GM12878 (cell line): ENCODE results near the gene ZG16B. TPM values are rescaled to one million over a fixed set of nuclear protein-coding genes. Genes with fewer than 3 reads are reported as not detected.

ENCODE experiments used
- ATAC-seq: fragments of 200-7000 bp; cut with Tn5 transposase; 3 replicates; pipeline ENCODE4 v1.9.1; 2020; ENCODE audit warnings: mild to moderate bottlenecking, moderate library complexity
- BruUV-seq: library from RNA; stranded (reverse); fragments of 400-500 nt; replicated peaks from 2 replicates; lab custom pipeline; 2021; lab: Mats Ljungman, UMichigan
- CTCF ChIA-PET: fragments of 300-600 bp; sonication (Branson Sonifier 250); formaldehyde crosslinking; extraction: SDS; loops from one replicate; lab custom pipeline; 2021; ENCODE audit warnings: inconsistent platforms; lab: Yijun Ruan, JAX
- POLR2A ChIA-PET: fragments of 350-600 bp; formaldehyde crosslinking; extraction: SDS; loops from one replicate; lab custom pipeline; 2021; ENCODE audit warnings: inconsistent platforms; lab: Charles Lee
- RAD21 ChIA-PET: fragments of 300-600 bp; sonication (Branson Sonifier 250); formaldehyde crosslinking; loops from one replicate; lab custom pipeline; 2023; ENCODE audit warnings: antibody characterized with exemption; ENCODE audit not compliant: unreplicated experiment; lab: Charles Lee
- SMC1A ChIA-PET: fragments of 300-600 bp; sonication (Branson Sonifier 250); formaldehyde crosslinking; loops from one replicate; lab custom pipeline; 2023; ENCODE audit not compliant: unreplicated experiment, uncharacterized antibody; lab: Charles Lee
- DNase-seq: peaks from one replicate; pipeline ENCODE4 v3.0.0-alpha.2; 2011; ENCODE audit warnings: low read depth, low spot score
- FAIRE-seq: peaks from 3 replicates; lab custom pipeline; 2011; peaks lifted over from hg19 to GRCh38; lab: Jason Lieb, UNC
- H2AFZ ChIP-seq: 2 replicates; pipeline ENCODE4 v1.6.0; 2011; ENCODE audit warnings: low read depth, low read length, control low read depth; ENCODE audit not compliant: control insufficient read depth
- H3K27ac ChIP-seq: 2 replicates; pipeline ENCODE4 v1.5.1; 2011; ENCODE audit warnings: control low read depth; ENCODE audit not compliant: control insufficient read depth, insufficient read depth
- H3K27me3 ChIP-seq, 2 experiments: replicated peaks in 1 of 2; 2 replicates each; pipeline versions ENCODE4 v1.6.0 to v1.6.1; 2011; ENCODE audit warnings: low read length in 1 of 2; ENCODE audit not compliant: control insufficient read depth in 2 of 2, insufficient read depth in 2 of 2
- H3K36me3 ChIP-seq, 2 experiments: 2 replicates each; pipeline ENCODE4 v1.5.1; 2011; ENCODE audit warnings: low read length in 1 of 2; ENCODE audit not compliant: control insufficient read depth in 2 of 2, insufficient read depth in 2 of 2
- H3K4me1 ChIP-seq: 2 replicates; pipeline ENCODE4 v1.6.1; 2011; ENCODE audit warnings: mild to moderate bottlenecking, low read length, moderate library complexity, mixed read lengths; ENCODE audit not compliant: control insufficient read depth, insufficient read depth
- H3K4me2 ChIP-seq: 2 replicates; pipeline ENCODE4 v1.6.0; 2011; ENCODE audit warnings: control low read depth; ENCODE audit not compliant: control insufficient read depth, insufficient read depth
- H3K4me3 ChIP-seq: fragments of 200-600 bp; sonication (generic); 2 replicates; pipeline ENCODE4 v1.5.1; 2016
- H3K79me2 ChIP-seq: 2 replicates; pipeline ENCODE4 v1.6.0; 2011; ENCODE audit warnings: low read length; ENCODE audit not compliant: control insufficient read depth, insufficient read depth
- H3K9ac ChIP-seq: 2 replicates; pipeline ENCODE4 v1.8.0; 2011; ENCODE audit warnings: low read length, control low read depth, mixed read lengths; ENCODE audit not compliant: control insufficient read depth, insufficient read depth
- H3K9me3 ChIP-seq: replicated peaks from 3 replicates; pipeline ENCODE4 v1.5.1; 2011; ENCODE audit warnings: mild to moderate bottlenecking, low read length; ENCODE audit not compliant: control insufficient read depth, insufficient read depth
- H4K20me1 ChIP-seq: 2 replicates; pipeline ENCODE4 v1.6.0; 2011; ENCODE audit not compliant: control insufficient read depth, insufficient read depth
- CHD1 ChIP-seq: IDR thresholded peaks from 2 replicates; pipeline ENCODE4 v1.6.1; 2012; ENCODE audit warnings: low read depth, low read length, improper control_type of control experiment
- CTCF ChIP-seq, 3 experiments: IDR thresholded peaks in 2 of 3; conservative IDR thresholded peaks in 1 of 3; 2 replicates each; pipeline ENCODE4 v1.5.1; 2011; ENCODE audit warnings: low read depth in 3 of 3, low read length in 3 of 3, mild to moderate bottlenecking in 3 of 3, control low read depth in 2 of 3, moderate library complexity in 2 of 3, inconsistent platforms in 1 of 3, mixed read lengths in 1 of 3; ENCODE audit not compliant: control insufficient read depth in 2 of 3, insufficient read depth in 1 of 3; ENCODE audit errors: extremely low read depth in 1 of 3
- E4F1 ChIP-seq: fragments of 450-650 bp; IDR thresholded peaks from 2 replicates; pipeline ENCODE4 v1.6.1; 2018; ENCODE audit warnings: borderline replicate concordance, mild to moderate bottlenecking; ENCODE audit not compliant: partially characterized antibody
- ZBTB33 ChIP-seq: fragments of 450-650 bp; IDR thresholded peaks from 2 replicates; pipeline ENCODE4 v1.6.1; 2017; ENCODE audit warnings: mild to moderate bottlenecking
- WGBS: methylation state at CpG from one replicate; pipeline ENCODE4 v1.1.6; 2016; ENCODE audit warnings: low lambda C conversion rate; ENCODE audit not compliant: insufficient replicate concordance, insufficient coverage; ENCODE audit errors: missing lambda C conversion rate; 5-methylcytosine and 5-hydroxymethylcytosine counted together
- in situ Hi-C: fragments of 300-500 bp; cut with MboI; formaldehyde crosslinking; loops from 9 replicates; pipeline ENCODE4 v1.14.3; 2018; ENCODE audit warnings: mixed read lengths
- intact Hi-C: fragments of 100-400 bp; cut with micrococcal nuclease; formaldehyde crosslinking; loops from one replicate; pipeline ENCODE4 v1.14.2; 2022; ENCODE audit not compliant: unreplicated experiment
- polyA plus RNA-seq, 11 experiments: library from polyadenylated mRNA; depleted of rRNA in 4 of 11; unstranded in 6 of 11; stranded (reverse) in 5 of 11; fragments of >200 nt; fragmentation: Nextera tagmentation in 4 of 11; fragmentation: Illumina TruSeq in 1 of 11; extraction: Ambion mirVana in 4 of 11; extraction: Trizol in 1 of 11; gene quantifications; 1 replicate in 1 of 11; 2 replicates in 10 of 11; pipeline versions ENCODE4 v1.2.1 to v1.2.3, GENCODE V29; 2011 to 2016; ENCODE audit warnings: inconsistent platforms in 2 of 11, missing spikeins in 2 of 11, low read depth in 1 of 11
- total RNA-seq, 4 experiments: library from RNA; depleted of rRNA in 3 of 4; stranded (reverse); fragments of >200 nt in 3 of 4; fragmentation: Illumina TruSeq in 1 of 4; extraction: Trizol in 1 of 4; gene quantifications; 2 replicates each; pipeline versions ENCODE4 v1.2.1 to v1.2.3, GENCODE V29; 2013 to 2021

Gene ZG16B
- total and polyA plus RNA-seq, 10 of the 15 experiments (the other 5 are each of a cell fraction or from before 2014, with no cell fraction given) = 1.00 to 11.6 (median 5.8) TPM

GRCh38 chr16:2785101-2785991, 44.8 kb upstream of the ZG16B start:
- H4K20me1 ChIP-seq = no peaks in the 10 kb centered on the region
- no peaks in the 10 kb centered on the region for H3K36me3 ChIP-seq
- RAD21 ChIA-PET = no interaction called here
- in situ Hi-C loops = no loop called here
- no peak overlapping the region for H3K9ac ChIP-seq
- H3K27me3 ChIP-seq = peaks cover 2 to 7% of the 10 kb centered on the region in 2 experiments; a peak in 3 of 4 replicates
- no peak for FAIRE-seq
- TF ChIP-seq CTCF (IDR thresholded peaks at IDR 0.05 in 2 of 3, conservative IDR thresholded peaks at IDR 0.05 in 1 of 3; ENCODE audit: control insufficient read depth in 2 of 3, extremely low read depth in 1 of 3, insufficient read depth in 1 of 3, low read depth in 3 of 3, low read length in 3 of 3) = 0 out of 6 replicates have a peak, but pooled peaks of 1 of the 3 experiments have one; percentile 5
- TF ChIP-seq CHD1 = no peak
- no peak for TF ChIP-seq E4F1
- TF ChIP-seq ZBTB33 = peak; percentile 65; the same call in 1 of the 2 replicates
- POLR2A ChIA-PET = no interaction called here
- CTCF ChIA-PET = no interaction called here
- no peaks in the 10 kb centered on the region for H3K79me2 ChIP-seq
- no peaks in the 10 kb centered on the region for H3K4me1 ChIP-seq
- no TSS peak for BruUV-seq
- 13% methylated on average over 74 of the region's 79 CpGs for WGBS
- H3K4me2 ChIP-seq = no peak overlapping the region
- no peak overlapping the region for H2AFZ ChIP-seq
- SMC1A ChIA-PET = no interaction called here
- intact Hi-C loops = no loop called here
- ATAC-seq = peak; percentile 27; the same call in 1 of the 3 replicates
- no peak overlapping the region for H3K27ac ChIP-seq
- H3K9me3 ChIP-seq = no peaks in the 10 kb centered on the region
- H3K4me3 ChIP-seq = no peak overlapping the region
- no peak for DNase-seq
